ENCODE data around the gene ALDH9A1. TPM values are rescaled to one million over a fixed set of nuclear protein-coding genes. Genes with fewer than 3 reads are reported as not detected.
"Not testable (repeated sequence)": the region's sequence is repeated elsewhere in the genome, so short reads cannot be mapped to it uniquely, and the experiment has no call there.

The ALDH9A1 gene
- total and polyA plus RNA-seq, 2 experiments from 2014 or later = 100 to 107 TPM

DNA sequence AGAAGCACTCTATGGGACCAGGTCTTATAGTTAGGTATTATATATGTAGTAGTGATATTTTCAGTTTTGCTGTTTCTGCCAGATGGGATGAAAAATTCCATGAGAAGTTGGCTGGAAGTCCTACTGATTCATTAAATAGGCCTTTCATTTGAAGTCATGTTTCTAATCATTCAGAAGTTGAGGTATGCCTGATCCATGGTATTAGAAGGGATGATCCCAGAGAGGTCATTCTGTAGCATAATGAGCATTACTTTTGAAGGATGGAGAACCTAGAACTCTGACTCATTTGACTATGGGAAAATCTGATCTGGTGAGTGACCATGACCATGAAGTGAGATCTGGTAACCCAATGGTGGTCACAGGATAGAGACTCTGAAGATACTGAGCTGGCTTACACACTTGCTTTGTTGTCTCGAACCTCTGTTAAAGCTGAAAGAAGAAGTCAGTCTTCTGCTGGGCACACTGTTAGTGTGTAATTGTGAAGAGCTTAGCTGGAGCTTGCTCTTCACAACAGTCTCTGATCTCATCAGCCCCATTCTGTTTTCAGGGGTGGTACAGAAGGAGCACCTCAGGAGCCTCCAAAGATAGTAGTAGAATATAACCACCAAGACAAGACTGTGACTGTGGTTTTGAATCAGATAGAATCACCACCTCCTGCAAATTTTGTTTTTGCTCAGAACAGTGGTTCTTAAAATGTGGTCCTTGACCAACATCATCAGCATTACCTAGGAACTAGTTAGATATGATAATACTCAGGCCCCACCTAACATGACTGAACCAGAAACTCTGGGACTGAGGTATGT, 58.3 kb downstream of the ALDH9A1 start:
- DNase-seq = peak; percentile 40
- Histone ChIP-seq H3K4me1 (ENCODE audit: insufficient read depth) (peaks cover 54% of the 10 kb centered on the region), H3K9me3 (ENCODE audit: low read depth) (no peaks in the 10 kb centered on the region), H3K9ac (no peak overlapping the region), H3K4me3 (no peak overlapping the region), H3K36me3 (ENCODE audit: low read depth) (peaks cover 6% of the 10 kb centered on the region; the same call in 1 of the 2 replicates), H3K27ac (no peak overlapping the region), H2AFZ (no peak overlapping the region), H3K27me3 (replicated peaks; ENCODE audit: insufficient read depth) (no peaks in the 10 kb centered on the region), H3F3A (ENCODE audit: insufficient read depth) (peaks cover 34% of the 10 kb centered on the region), H3K79me2 (ENCODE audit: insufficient read depth) (peaks cover 97% of the 10 kb centered on the region), H3K4me2 (ENCODE audit: unreplicated experiment) (peak overlapping the region; percentile 7), H4K20me1 (ENCODE audit: insufficient read depth) (0 out of 2 replicates have a peak, but pooled peaks cover 8% of the 10 kb centered on the region), H3K9me2 (ENCODE audit: insufficient read depth) (no peaks in the 10 kb centered on the region)
- in situ Hi-C loops (cut with MboI) = no loop called here
- TF ChIP-seq EZH2phosphoT487 (IDR thresholded peaks at IDR 0.05; ENCODE audit: insufficient read depth, low read depth) (no peak), EZH2 (IDR thresholded peaks at IDR 0.05; ENCODE audit: insufficient read depth, poor library complexity, severe bottlenecking) (no peak)
- WGBS, 2 experiments (ENCODE audit: low coverage in 1 of 2, low lambda C conversion rate in 2 of 2, missing lambda C conversion rate in 2 of 2) = 100% methylated on average over 1 of the region's 1 CpG

DNA sequence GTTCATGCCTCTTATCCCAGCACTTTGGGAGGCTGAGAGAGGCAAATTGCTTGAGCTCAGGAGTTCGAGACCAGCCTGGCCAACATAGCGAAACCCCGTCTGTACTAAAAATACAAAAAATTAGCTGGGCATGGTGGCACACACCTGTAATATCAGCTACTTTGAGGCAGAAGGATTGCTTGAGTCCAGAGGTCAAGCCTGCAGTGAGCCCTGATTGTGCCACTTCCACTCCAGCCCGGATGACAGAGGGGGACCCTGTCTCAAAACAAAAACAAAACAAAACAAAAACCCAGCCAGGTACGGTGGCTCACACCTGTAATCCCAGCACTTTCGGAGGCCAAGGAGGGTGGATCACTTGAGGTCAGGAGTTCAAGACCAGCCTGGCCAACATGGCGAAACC, 60.2 kb downstream of the ALDH9A1 start:
- H3K36me3 ChIP-seq (ENCODE audit: low read depth); H3K9me3 ChIP-seq (ENCODE audit: low read depth); H3K27me3 ChIP-seq (replicated peaks; ENCODE audit: insufficient read depth); H2AFZ ChIP-seq; H4K20me1 ChIP-seq (ENCODE audit: insufficient read depth); H3K4me3 ChIP-seq; DNase-seq; H3K9me2 ChIP-seq (ENCODE audit: insufficient read depth); in situ Hi-C loops (cut with MboI); H3K4me2 ChIP-seq (ENCODE audit: unreplicated experiment): not testable (repeated sequence)
- H3K79me2 ChIP-seq (ENCODE audit: insufficient read depth) = peaks cover 95% of the 10 kb centered on the region
- H3F3A ChIP-seq (ENCODE audit: insufficient read depth) = peaks cover 33% of the 10 kb centered on the region
- 96 to 98% methylated on average over 7 of the region's 7 CpGs for WGBS, 2 experiments (ENCODE audit: low coverage in 1 of 2, low lambda C conversion rate in 2 of 2, missing lambda C conversion rate in 2 of 2)
- H3K4me1 ChIP-seq (ENCODE audit: insufficient read depth) = peaks cover 67% of the 10 kb centered on the region
- peak overlapping the region; percentile 67 for H3K27ac ChIP-seq
- H3K9ac ChIP-seq = peak overlapping the region; percentile 19

DNA sequence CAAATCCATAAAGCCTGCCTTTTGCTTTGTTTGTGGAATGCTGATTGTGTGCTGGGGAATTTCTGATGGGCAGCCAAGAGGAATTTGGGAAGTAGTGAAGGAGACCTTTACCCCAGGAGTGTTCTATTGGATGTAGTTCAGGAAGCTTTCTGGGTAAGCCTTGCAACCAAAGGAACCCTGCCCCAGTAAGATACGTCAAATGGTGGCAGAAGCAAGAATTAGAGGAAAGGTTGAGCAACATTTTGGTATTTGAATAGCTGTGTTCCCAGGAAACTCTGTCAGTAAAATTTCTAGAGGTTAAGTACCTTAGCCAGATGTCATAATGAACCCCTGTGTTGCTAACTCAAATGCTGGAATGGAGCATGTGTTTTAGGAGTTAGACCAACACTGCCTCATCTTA, 60.9 kb downstream of the ALDH9A1 start:
- no peaks in the 10 kb centered on the region for H3K9me3 ChIP-seq (ENCODE audit: low read depth)
- no peak overlapping the region for H2AFZ ChIP-seq
- no peak for TF ChIP-seq EZH2 (IDR thresholded peaks at IDR 0.05; ENCODE audit: insufficient read depth, poor library complexity, severe bottlenecking)
- TF ChIP-seq EZH2phosphoT487 (IDR thresholded peaks at IDR 0.05; ENCODE audit: insufficient read depth, low read depth) = no peak
- H3K27ac ChIP-seq = peak overlapping the region; percentile 67
- H3K27me3 ChIP-seq (replicated peaks; ENCODE audit: insufficient read depth) = no peaks in the 10 kb centered on the region
- in situ Hi-C loops (cut with MboI) = no loop called here
- 0 out of 2 replicates have a peak, but pooled peaks cover 8% of the 10 kb centered on the region for H4K20me1 ChIP-seq (ENCODE audit: insufficient read depth)
- H3K36me3 ChIP-seq (ENCODE audit: low read depth) = peaks cover 6% of the 10 kb centered on the region; the same call in 1 of the 2 replicates
- WGBS, 2 experiments (ENCODE audit: low coverage in 1 of 2, low lambda C conversion rate in 2 of 2, missing lambda C conversion rate in 2 of 2) = 7 to 21% methylated on average over 1 of the region's 1 CpG
- peaks cover 95% of the 10 kb centered on the region for H3K79me2 ChIP-seq (ENCODE audit: insufficient read depth)
- peaks cover 75% of the 10 kb centered on the region for H3K4me1 ChIP-seq (ENCODE audit: insufficient read depth)
- peak overlapping the region; percentile 52 for H3K4me2 ChIP-seq (ENCODE audit: unreplicated experiment)
- peaks cover 40% of the 10 kb centered on the region for H3F3A ChIP-seq (ENCODE audit: insufficient read depth)
- H3K9ac ChIP-seq = peak overlapping the region; percentile 33; the same call in 1 of the 2 replicates
- H3K4me3 ChIP-seq = 0 out of 2 replicates have a peak overlapping the region, but pooled peaks have one; percentile 7
- H3K9me2 ChIP-seq (ENCODE audit: insufficient read depth) = no peaks in the 10 kb centered on the region
- peak; percentile 78 for DNase-seq

DNA sequence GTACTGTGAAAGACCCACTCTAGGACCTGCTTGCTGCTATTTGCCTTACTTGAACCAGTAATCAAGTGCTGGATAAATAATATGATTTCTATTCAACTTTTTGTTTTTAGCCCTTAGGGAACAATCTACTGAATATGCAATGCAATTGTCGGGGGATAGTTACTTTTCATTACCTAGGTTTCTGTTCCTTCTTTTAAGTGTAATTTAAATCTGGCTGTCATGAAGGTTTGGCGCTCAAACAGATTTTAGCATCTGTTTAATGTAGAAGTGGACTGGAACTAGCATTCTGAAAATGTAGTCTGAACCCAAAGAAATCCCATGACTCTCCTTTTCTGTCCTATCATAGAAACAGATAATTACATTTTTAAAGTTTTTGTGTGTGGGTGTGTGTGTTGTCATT, 62.5 kb downstream of the ALDH9A1 start:
- Histone ChIP-seq H4K20me1 (ENCODE audit: insufficient read depth) (0 out of 2 replicates have a peak, but pooled peaks cover 4% of the 10 kb centered on the region), H3K9me3 (ENCODE audit: low read depth) (no peaks in the 10 kb centered on the region), H3K9me2 (ENCODE audit: insufficient read depth) (no peaks in the 10 kb centered on the region), H3K9ac (no peak overlapping the region), H3K4me2 (ENCODE audit: unreplicated experiment) (no peak overlapping the region), H3F3A (ENCODE audit: insufficient read depth) (peaks cover 49% of the 10 kb centered on the region), H2AFZ (no peak overlapping the region), H3K79me2 (ENCODE audit: insufficient read depth) (peaks cover 89% of the 10 kb centered on the region), H3K36me3 (ENCODE audit: low read depth) (peaks cover 6% of the 10 kb centered on the region; the same call in 1 of the 2 replicates), H3K4me1 (ENCODE audit: insufficient read depth) (peaks cover 63% of the 10 kb centered on the region), H3K27ac (no peak overlapping the region), H3K4me3 (no peak overlapping the region), H3K27me3 (replicated peaks; ENCODE audit: insufficient read depth) (no peaks in the 10 kb centered on the region)
- no peak for DNase-seq
- no peak for TF ChIP-seq EZH2phosphoT487 (IDR thresholded peaks at IDR 0.05; ENCODE audit: insufficient read depth, low read depth)
- TF ChIP-seq EZH2 (IDR thresholded peaks at IDR 0.05; ENCODE audit: insufficient read depth, poor library complexity, severe bottlenecking) = no peak
- in situ Hi-C loops (cut with MboI) = no loop called here
- WGBS, 2 experiments (ENCODE audit: low coverage in 1 of 2, low lambda C conversion rate in 2 of 2, missing lambda C conversion rate in 2 of 2) = 80% methylated on average over 2 of the region's 2 CpGs
